PC-3 (cell line): ENCODE data around the gene PTPN1. TPM values are rescaled to one million over a fixed set of nuclear protein-coding genes. Genes with fewer than 3 reads are reported as not detected.

Source experiments
- ATAC-seq: fragments of 200-7000 bp; cut with Tn5 transposase; 2 replicates; pipeline ENCODE4 v1.9.1; 2020; ENCODE audit warnings: mild to moderate bottlenecking, moderate library complexity
- BruUV-seq: library from RNA; stranded (reverse); fragments of 400-500 nt; replicated peaks from 2 replicates; lab custom pipeline; 2021; lab: Mats Ljungman, UMichigan
- CTCF ChIA-PET: fragments of 300-600 bp; sonication (Branson Sonifier 250); formaldehyde crosslinking; loops from one replicate; lab custom pipeline; 2022; ENCODE audit warnings: antibody characterized with exemption; lab: Charles Lee
- POLR2A ChIA-PET: fragments of 300-600 bp; sonication (Branson Sonifier 250); formaldehyde crosslinking; loops from one replicate; lab custom pipeline; 2022; ENCODE audit warnings: antibody characterized with exemption; ENCODE audit not compliant: unreplicated experiment; lab: Charles Lee
- DNase-seq: peaks from one replicate; pipeline ENCODE4 v3.0.0-alpha.2; 2015
- H2AFZ ChIP-seq: fragments of 300-600 bp; sonication (generic); 2 replicates; pipeline ENCODE4 v1.6.0; 2016; ENCODE audit warnings: antibody characterized with exemption, low read length
- H3F3A ChIP-seq: fragments of 300-600 bp; sonication (generic); one replicate; pipeline ENCODE4 v1.6.0; 2017; ENCODE audit warnings: antibody characterized with exemption, low read length, control low read depth, mild to moderate bottlenecking; ENCODE audit not compliant: unreplicated experiment
- H3K27ac ChIP-seq: fragments of 300-600 bp; sonication (generic); 2 replicates; pipeline ENCODE4 v1.5.1; 2016; ENCODE audit warnings: mild to moderate bottlenecking, low read length
- H3K27me3 ChIP-seq: fragments of 300-600 bp; sonication (generic); 2 replicates; pipeline ENCODE4 v1.6.1; 2016; ENCODE audit warnings: low read length, mixed read lengths
- H3K36me3 ChIP-seq: fragments of 300-600 bp; sonication (generic); 2 replicates; pipeline ENCODE4 v1.6.1; 2016; ENCODE audit warnings: low read depth, mixed run types, low read length, mixed read lengths
- H3K4me1 ChIP-seq: fragments of 300-600 bp; sonication (generic); 2 replicates; pipeline ENCODE4 v1.5.1; 2016; ENCODE audit warnings: low read length; ENCODE audit not compliant: insufficient read depth
- H3K4me2 ChIP-seq: fragments of 300-600 bp; sonication (generic); 2 replicates; pipeline ENCODE4 v1.6.0; 2016; ENCODE audit warnings: low read length
- H3K4me3 ChIP-seq: fragments of 300-600 bp; sonication (generic); 2 replicates; pipeline ENCODE4 v1.5.1; 2016; ENCODE audit warnings: mild to moderate bottlenecking, low read length, mixed read lengths
- H3K79me2 ChIP-seq: fragments of 300-600 bp; sonication (generic); 2 replicates; pipeline ENCODE4 v1.6.1; 2017; ENCODE audit warnings: low read length, mixed read lengths
- H3K9ac ChIP-seq: fragments of 300-600 bp; sonication (generic); 2 replicates; pipeline ENCODE4 v1.6.0; 2016; ENCODE audit warnings: mild to moderate bottlenecking, low read length
- H3K9me2 ChIP-seq: fragments of 300-600 bp; sonication (generic); replicated peaks from 2 replicates; pipeline ENCODE4 v1.6.1; 2016; ENCODE audit warnings: mixed run types, low read length, mixed read lengths
- H3K9me3 ChIP-seq: fragments of 300-600 bp; sonication (generic); 2 replicates; pipeline ENCODE4 v1.6.1; 2016; ENCODE audit warnings: low read length, mixed read lengths
- H4K20me1 ChIP-seq: fragments of 300-600 bp; sonication (generic); 2 replicates; pipeline ENCODE4 v1.6.1; 2016; ENCODE audit warnings: low read length, mixed read lengths
- CTCF ChIP-seq: fragments of 300-600 bp; sonication (generic); conservative IDR thresholded peaks from 2 replicates; pipeline ENCODE4 v1.5.1; 2017; ENCODE audit warnings: antibody characterized with exemption, low read depth, mild to moderate bottlenecking, low read length
- EZH2 ChIP-seq: fragments of 300-600 bp; sonication (generic); IDR thresholded peaks from one replicate; pipeline ENCODE4 v1.6.1; 2017; ENCODE audit warnings: antibody characterized with exemption, mild to moderate bottlenecking, low read length; ENCODE audit not compliant: unreplicated experiment
- EZH2phosphoT487 ChIP-seq: fragments of 300-600 bp; sonication (generic); IDR thresholded peaks from 2 replicates; pipeline ENCODE4 v1.6.1; 2018; ENCODE audit warnings: mild to moderate bottlenecking, antibody characterized with exemption, low read length, borderline replicate concordance
- intact Hi-C: fragments of 100-400 bp; cut with micrococcal nuclease; formaldehyde crosslinking; loops from 2 replicates; pipeline ENCODE4 v1.9.0; 2023
- total RNA-seq: library from RNA; depleted of rRNA; stranded (reverse); fragments of >200 nt; gene quantifications from 2 replicates; pipeline ENCODE4 v1.2.3, GENCODE V29; 2014

PTPN1 gene
- total RNA-seq, 1 experiment from 2014 or later: 47.7 TPM

GRCh38 chr20:50519036-50519762 is 9.0 kb downstream of the PTPN1 start:
- H4K20me1 ChIP-seq: peaks cover 28% of the 10 kb centered on the region; the same call in 1 of the 2 replicates
- CTCF ChIA-PET: no interaction called here
- H3K4me1 ChIP-seq: peaks cover 38% of the 10 kb centered on the region
- POLR2A ChIA-PET: interaction anchor here (0.9 kb wide), 1 partner anchor 9 kb away, joined by 6 read pairs; no protein-coding TSS in a partner anchor
- H3K27ac ChIP-seq: no peak overlapping the region
- no peaks in the 10 kb centered on the region for H3F3A ChIP-seq
- ATAC-seq (no peak), DNase-seq (no peak)
- H3K4me2 ChIP-seq: no peak overlapping the region
- BruUV-seq: no TSS peak
- H3K36me3 ChIP-seq: no peaks in the 10 kb centered on the region
- H3K27me3 ChIP-seq: no peaks in the 10 kb centered on the region
- no peaks in the 10 kb centered on the region for H3K9me3 ChIP-seq
- no peak overlapping the region for H2AFZ ChIP-seq
- H3K9ac ChIP-seq: no peak overlapping the region
- peaks cover 98% of the 10 kb centered on the region for H3K79me2 ChIP-seq
- intact Hi-C loops: no loop called here
- H3K4me3 ChIP-seq: no peak overlapping the region
- TF ChIP-seq EZH2phosphoT487 (no peak), EZH2 (no peak), CTCF (no peak)
- no peaks in the 10 kb centered on the region for H3K9me2 ChIP-seq

- Histone ChIP-seq H3K27ac (no peak overlapping the region), H3K9ac (no peak overlapping the region), H3K79me2 (peaks cover 96% of the 10 kb centered on the region), H3K4me3 (no peak overlapping the region), H3K9me3 (no peaks in the 10 kb centered on the region), H3K27me3 (no peaks in the 10 kb centered on the region), H3K4me2 (no peak overlapping the region), H3K9me2 (no peaks in the 10 kb centered on the region), H4K20me1 (peaks cover 20% of the 10 kb centered on the region; the same call in 1 of the 2 replicates), H2AFZ (no peak overlapping the region), H3K4me1 (peaks cover 37% of the 10 kb centered on the region), H3F3A (no peaks in the 10 kb centered on the region), H3K36me3 (no peaks in the 10 kb centered on the region)
- ATAC-seq (no peak), DNase-seq (no peak)
- POLR2A ChIA-PET: interaction anchor here (0.6 kb wide), 1 partner anchor 329 kb away, joined by 7 read pairs; no protein-coding TSS in a partner anchor
- BruUV-seq: no TSS peak
- intact Hi-C loops: no loop called here
- CTCF ChIA-PET: no interaction called here
- no peak for TF ChIP-seq EZH2
- no peak for TF ChIP-seq EZH2phosphoT487
- TF ChIP-seq CTCF: no peak
These were observed 10.2 kb downstream of the PTPN1 start for GRCh38 chr20:50520222-50520880.
